ENCODE results near the gene GFM2. TPM values are rescaled to one million over a fixed set of nuclear protein-coding genes. Genes with fewer than 3 reads are reported as not detected.

Gene GFM2
- total RNA-seq, 1 donor from 2014 or later, result 35.6 TPM

DNA sequence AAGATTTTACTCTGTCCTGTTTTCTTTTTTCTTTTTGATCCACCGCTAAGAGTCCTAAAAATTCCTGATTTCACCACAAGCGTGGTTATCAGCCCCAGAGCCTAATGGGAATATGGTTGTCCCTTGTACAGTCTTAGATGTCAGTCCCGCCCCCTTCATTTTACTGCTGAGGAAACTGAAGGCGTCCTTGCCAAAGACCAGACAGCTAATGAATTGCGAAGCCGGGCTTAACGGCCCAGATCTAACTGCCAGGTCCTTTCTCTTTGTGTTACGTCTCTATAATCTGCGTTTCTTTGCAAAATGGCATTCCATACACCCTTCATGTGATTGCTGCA is 629 bp upstream of the GFM2 start:
- H3K4me1 Mint-ChIP-seq (ENCODE audit: low read depth), result peaks cover 23% of the 10 kb centered on the region
- H3K27me3 Mint-ChIP-seq, result no peaks in the 10 kb centered on the region
- H3K9me3 Mint-ChIP-seq (ENCODE audit: low read depth), result no peaks in the 10 kb centered on the region
- H3K36me3 Mint-ChIP-seq (ENCODE audit: insufficient read depth), result peaks cover 9% of the 10 kb centered on the region
- H3K4me3 Mint-ChIP-seq (ENCODE audit: low read depth), result peak overlapping the region; percentile 99
- no peak for TF ChIP-seq CTCF (IDR thresholded peaks at IDR 0.05; ENCODE audit: unreplicated experiment)
- peak overlapping the region; percentile 98 for H3K27ac Mint-ChIP-seq
- DNase-seq (ENCODE audit: low spot score, unreplicated experiment), result no peak

DNA sequence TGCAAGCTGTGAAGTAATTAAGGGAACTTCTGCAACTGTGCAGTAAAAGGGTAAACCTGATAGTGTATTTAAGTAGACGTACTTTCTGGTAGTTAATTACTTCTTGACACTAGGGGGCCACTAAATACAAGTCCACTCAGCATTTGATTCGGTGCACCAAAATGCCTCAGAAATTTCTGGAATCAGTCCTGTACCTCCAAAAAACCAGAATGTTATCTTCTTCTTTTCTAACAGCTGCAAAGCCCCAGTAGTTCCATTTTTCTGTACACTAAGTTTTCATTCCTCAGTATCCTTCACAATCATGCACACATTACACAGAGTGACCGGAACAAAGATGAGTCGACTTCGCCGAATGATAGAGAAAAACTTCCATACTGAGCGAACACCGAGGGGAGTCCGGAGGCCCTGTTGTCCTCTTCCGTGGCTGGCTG is 484 bp downstream of the GFM2 start:
- peak overlapping the region; percentile 99 for H3K4me3 Mint-ChIP-seq (ENCODE audit: low read depth)
- peak overlapping the region; percentile 98 for H3K27ac Mint-ChIP-seq
- peaks cover 10% of the 10 kb centered on the region for H3K36me3 Mint-ChIP-seq (ENCODE audit: insufficient read depth)
- H3K27me3 Mint-ChIP-seq, result no peaks in the 10 kb centered on the region
- peaks cover 23% of the 10 kb centered on the region for H3K4me1 Mint-ChIP-seq (ENCODE audit: low read depth)
- DNase-seq (ENCODE audit: low spot score, unreplicated experiment), result no peak
- no peaks in the 10 kb centered on the region for H3K9me3 Mint-ChIP-seq (ENCODE audit: low read depth)
- peak; percentile 49 for TF ChIP-seq CTCF (IDR thresholded peaks at IDR 0.05; ENCODE audit: unreplicated experiment)

GRCh38 chr5:74765929-74766328 is 988 bp downstream of the GFM2 start:
- no peak for DNase-seq (ENCODE audit: low spot score, unreplicated experiment)

GRCh38 chr5:74765201-74765600 is 1.7 kb downstream of the GFM2 start:
- peak overlapping the region; percentile 15 for H3K27ac Mint-ChIP-seq
- H3K4me1 Mint-ChIP-seq (ENCODE audit: low read depth), result peaks cover 23% of the 10 kb centered on the region
- no peaks in the 10 kb centered on the region for H3K9me3 Mint-ChIP-seq (ENCODE audit: low read depth)
- H3K4me3 Mint-ChIP-seq (ENCODE audit: low read depth), result peak overlapping the region; percentile 99
- H3K36me3 Mint-ChIP-seq (ENCODE audit: insufficient read depth), result peaks cover 7% of the 10 kb centered on the region
- no peaks in the 10 kb centered on the region for H3K27me3 Mint-ChIP-seq
- no peak for DNase-seq (ENCODE audit: low spot score, unreplicated experiment)
- no peak for TF ChIP-seq CTCF (IDR thresholded peaks at IDR 0.05; ENCODE audit: unreplicated experiment)

More at GRCh38 chr5:74765929-74766328, 988 bp downstream of the GFM2 start:
- Mint-ChIP-seq H3K27me3 (no peaks in the 10 kb centered on the region), H3K4me3 (ENCODE audit: low read depth) (peak overlapping the region; percentile 99), H3K36me3 (ENCODE audit: insufficient read depth) (peaks cover 10% of the 10 kb centered on the region), H3K9me3 (ENCODE audit: low read depth) (no peaks in the 10 kb centered on the region), H3K4me1 (ENCODE audit: low read depth) (peaks cover 23% of the 10 kb centered on the region), H3K27ac (peak overlapping the region; percentile 98)
- TF ChIP-seq CTCF (IDR thresholded peaks at IDR 0.05; ENCODE audit: unreplicated experiment), result no peak

DNA sequence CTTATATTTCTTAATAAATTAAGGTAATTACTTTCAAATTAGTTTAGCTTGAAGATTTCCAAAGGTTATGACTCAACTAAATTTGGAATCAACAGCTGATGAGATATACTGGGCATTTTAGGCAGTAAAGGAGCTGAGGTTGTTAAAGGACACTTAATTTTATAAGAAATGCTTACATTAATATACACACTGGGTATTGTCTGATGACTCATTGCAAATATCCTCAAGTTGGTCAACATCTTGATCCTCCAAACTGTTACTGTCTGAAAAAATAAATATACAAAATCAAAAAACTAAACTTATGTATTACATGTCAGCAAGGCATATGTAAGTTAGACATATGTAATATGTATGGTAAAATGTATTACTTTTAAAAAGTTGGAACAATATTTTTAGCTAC is 3.4 kb downstream of the GFM2 start:
- H3K9me3 Mint-ChIP-seq (ENCODE audit: low read depth), result no peaks in the 10 kb centered on the region
- peaks cover 7% of the 10 kb centered on the region for H3K36me3 Mint-ChIP-seq (ENCODE audit: insufficient read depth)
- no peak for DNase-seq (ENCODE audit: low spot score, unreplicated experiment)
- H3K4me1 Mint-ChIP-seq (ENCODE audit: low read depth), result peaks cover 21% of the 10 kb centered on the region
- H3K4me3 Mint-ChIP-seq (ENCODE audit: low read depth), result no peak overlapping the region
- H3K27me3 Mint-ChIP-seq, result no peaks in the 10 kb centered on the region
- TF ChIP-seq CTCF (IDR thresholded peaks at IDR 0.05; ENCODE audit: unreplicated experiment), result no peak
- no peak overlapping the region for H3K27ac Mint-ChIP-seq

Measured in progenitor cell of endocrine pancreas (in vitro differentiated cells).